ENCODE data around the gene NCF2.
A peak's percentile ranks its signal among the peaks of the same experiment; 100 is the strongest.

Gene NCF2

DNA sequence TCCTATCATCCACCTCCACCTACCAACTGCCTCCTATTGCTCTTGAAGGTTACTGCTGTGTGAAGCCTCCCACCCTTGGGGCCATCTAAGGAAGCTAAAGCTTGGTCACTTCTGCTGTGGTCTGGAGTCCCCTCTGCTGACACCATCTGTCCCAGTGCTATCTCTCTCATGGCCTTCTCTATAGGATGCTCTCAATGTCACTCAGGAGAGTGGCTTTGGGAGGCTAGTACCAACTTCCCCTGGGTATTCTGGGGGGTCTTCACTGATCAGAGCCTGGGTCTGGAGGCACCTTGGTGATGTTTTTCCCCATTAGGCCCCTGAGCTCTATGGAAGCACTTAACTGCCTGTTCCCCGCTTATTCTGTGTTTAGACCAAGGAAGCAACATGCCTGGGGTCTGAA, 12.3 kb upstream of the NCF2 start:
- TF ChIP-seq, protein P1, sequence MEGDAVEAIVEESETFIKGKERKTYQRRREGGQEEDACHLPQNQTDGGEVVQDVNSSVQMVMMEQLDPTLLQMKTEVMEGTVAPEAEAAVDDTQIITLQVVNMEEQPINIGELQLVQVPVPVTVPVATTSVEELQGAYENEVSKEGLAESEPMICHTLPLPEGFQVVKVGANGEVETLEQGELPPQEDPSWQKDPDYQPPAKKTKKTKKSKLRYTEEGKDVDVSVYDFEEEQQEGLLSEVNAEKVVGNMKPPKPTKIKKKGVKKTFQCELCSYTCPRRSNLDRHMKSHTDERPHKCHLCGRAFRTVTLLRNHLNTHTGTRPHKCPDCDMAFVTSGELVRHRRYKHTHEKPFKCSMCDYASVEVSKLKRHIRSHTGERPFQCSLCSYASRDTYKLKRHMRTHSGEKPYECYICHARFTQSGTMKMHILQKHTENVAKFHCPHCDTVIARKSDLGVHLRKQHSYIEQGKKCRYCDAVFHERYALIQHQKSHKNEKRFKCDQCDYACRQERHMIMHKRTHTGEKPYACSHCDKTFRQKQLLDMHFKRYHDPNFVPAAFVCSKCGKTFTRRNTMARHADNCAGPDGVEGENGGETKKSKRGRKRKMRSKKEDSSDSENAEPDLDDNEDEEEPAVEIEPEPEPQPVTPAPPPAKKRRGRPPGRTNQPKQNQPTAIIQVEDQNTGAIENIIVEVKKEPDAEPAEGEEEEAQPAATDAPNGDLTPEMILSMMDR (conservative IDR thresholded peaks at IDR 0.05; ENCODE audit: low read depth, low read length) = no peak
- H3K4me3 ChIP-seq (ENCODE audit: low read depth, low read length) = no peak overlapping the region
- no peak for DNase-seq (ENCODE audit: low read depth)

DNA sequence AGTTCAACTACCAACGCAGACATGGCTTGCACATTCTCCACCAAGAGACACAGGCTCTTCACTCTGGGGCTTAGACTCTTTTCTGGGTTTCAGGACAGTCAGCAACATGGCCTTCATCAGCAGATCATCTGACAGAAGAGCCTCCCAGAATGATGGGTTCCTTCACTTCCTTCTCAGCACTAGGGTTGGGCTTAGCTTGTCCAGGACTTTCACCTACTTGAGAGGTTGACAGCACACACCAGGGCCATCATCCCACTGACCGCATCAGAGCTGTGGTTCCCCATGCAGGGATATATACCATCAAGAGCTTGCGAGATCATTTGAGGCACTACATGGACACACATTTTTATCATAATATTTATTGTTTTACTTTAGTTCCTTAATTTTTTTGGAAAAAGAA, 10.4 kb upstream of the NCF2 start:
- no peak for DNase-seq (ENCODE audit: low read depth)
- H3K4me3 ChIP-seq (ENCODE audit: low read depth, low read length) = no peak overlapping the region
- TF ChIP-seq, protein P1 (conservative IDR thresholded peaks at IDR 0.05; ENCODE audit: low read depth, low read length) = no peak

DNA sequence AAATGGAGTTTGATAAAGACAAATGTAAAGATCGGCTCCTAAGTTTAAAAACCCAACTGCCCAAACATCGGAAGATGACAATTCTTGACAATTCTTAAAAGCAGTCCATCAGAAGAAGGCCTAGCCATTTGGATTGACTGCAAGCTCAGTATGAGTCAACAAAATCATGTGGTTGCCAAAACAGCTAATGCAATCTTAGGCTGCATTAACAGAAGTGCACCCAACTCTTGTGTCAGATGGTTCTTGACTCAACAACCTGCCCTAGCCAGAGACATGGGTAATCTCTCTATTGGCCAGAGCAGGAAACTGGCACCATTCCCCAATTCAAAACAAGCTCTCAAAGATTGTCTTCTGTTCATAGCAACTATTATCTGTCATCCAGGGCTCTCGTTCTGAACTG, 9.9 kb upstream of the NCF2 start:
- TF ChIP-seq, protein P1 (conservative IDR thresholded peaks at IDR 0.05; ENCODE audit: low read depth, low read length) = no peak
- no peak overlapping the region for H3K4me3 ChIP-seq (ENCODE audit: low read depth, low read length)
- peak; percentile 89 for DNase-seq (ENCODE audit: low read depth)

DNA sequence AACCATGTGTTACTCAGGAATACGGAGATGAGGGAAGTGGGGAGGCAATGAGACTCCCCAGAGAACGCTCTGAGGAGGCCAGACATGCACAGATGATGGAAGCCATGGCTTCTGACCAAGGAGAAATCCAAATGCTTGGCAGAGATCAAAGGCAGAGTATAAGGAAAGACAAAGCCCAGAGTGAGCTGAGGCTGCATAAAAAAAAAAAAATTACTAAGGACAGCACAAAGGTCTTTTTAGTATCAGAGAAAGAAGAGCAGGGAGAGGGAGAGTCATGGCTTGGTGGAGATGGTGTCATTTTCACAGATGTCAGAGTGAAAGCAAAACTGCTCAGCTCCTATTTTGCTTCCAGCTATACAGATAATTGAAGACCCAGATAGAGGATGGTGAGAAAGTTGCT, 8.1 kb upstream of the NCF2 start:
- H3K4me3 ChIP-seq (ENCODE audit: low read depth, low read length) = no peak overlapping the region
- no peak for DNase-seq (ENCODE audit: low read depth)
- TF ChIP-seq, protein P1 (conservative IDR thresholded peaks at IDR 0.05; ENCODE audit: low read depth, low read length) = no peak

DNA sequence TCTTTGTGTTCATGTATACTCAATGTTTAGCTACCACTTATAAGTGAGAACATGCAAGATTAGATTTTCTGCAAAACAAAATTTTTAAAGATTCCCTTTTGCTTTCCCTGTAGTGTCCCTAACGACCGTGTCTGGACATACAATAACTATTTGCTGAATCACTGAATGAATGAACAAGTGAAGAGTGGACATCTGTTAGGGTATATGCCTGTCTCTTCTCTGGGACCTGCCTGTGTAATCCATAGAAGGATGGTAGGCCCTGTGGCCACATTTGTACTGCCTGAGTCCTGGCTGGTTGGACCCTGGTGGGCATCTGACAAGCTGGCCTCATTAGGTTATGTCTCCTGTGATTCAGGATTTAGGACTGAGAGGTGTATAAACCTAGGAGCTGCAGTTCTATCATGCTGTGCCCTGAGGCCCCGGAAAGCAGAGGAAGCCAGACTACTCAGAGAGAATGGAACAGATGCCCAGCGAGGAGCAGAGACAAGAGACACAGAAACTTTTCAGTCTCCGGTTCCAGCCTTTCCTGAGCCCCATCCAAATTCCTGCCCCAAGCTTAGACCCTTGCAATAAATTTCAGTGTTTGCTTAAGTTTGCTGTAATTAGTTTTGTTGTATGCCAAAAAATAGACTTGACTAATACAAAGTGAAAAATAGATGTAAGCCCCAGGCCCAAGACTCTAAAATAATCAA, 7.5 kb upstream of the NCF2 start:
- no peak overlapping the region for H3K4me3 ChIP-seq (ENCODE audit: low read depth, low read length)
- TF ChIP-seq, protein P1 (conservative IDR thresholded peaks at IDR 0.05; ENCODE audit: low read depth, low read length) = no peak
- DNase-seq (ENCODE audit: low read depth) = no peak

DNA sequence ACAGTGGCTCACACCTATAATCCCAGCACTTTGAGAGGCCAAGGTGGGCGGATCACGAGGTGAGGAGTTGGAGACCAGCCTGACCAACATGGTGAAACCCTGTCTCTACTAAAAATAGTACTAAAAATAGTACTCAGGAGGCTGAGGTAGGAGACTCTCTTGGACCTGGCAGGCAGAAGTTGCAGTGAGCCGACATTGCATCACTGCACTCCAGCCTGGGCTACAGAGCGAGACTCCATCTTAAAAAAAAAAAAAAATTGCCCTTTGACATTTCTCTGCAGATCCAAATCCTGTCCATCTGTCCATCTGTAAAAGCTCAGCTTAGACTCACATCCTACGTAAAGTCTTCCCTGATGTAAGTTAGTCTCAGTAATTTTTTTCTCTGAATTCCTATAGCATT, 6.2 kb upstream of the NCF2 start:
- H3K4me3 ChIP-seq (ENCODE audit: low read depth, low read length) = no peak overlapping the region
- TF ChIP-seq, protein P1 (conservative IDR thresholded peaks at IDR 0.05; ENCODE audit: low read depth, low read length) = no peak
- DNase-seq (ENCODE audit: low read depth) = no peak

DNA sequence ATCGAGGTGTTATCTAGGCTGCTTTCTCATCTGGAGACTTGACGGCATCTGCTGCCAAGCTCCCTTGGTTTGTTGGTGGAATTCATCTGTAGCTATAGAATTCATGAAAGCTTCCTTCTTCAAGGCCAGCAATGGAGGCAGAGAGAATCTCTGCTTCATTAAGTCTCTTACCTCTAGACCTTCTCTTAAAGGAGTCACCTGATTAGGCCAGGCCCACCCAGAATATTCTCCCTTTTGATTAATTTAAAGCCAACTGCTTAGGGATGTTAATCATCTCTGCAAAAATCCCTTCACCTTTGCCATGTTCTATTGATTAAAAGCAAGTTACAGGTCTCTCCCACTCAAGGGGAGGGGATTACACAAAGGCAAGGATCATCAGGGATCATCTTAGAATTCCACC, 5.3 kb upstream of the NCF2 start:
- TF ChIP-seq, protein P1 (conservative IDR thresholded peaks at IDR 0.05; ENCODE audit: low read depth, low read length) = no peak
- DNase-seq (ENCODE audit: low read depth) = no peak
- no peak overlapping the region for H3K4me3 ChIP-seq (ENCODE audit: low read depth, low read length)
